NB4 (cell line): ENCODE results near the gene RFTN1.

ENCODE experiments used
- POLR2A ChIP-seq: IDR thresholded peaks from 2 replicates; pipeline ENCODE4 v1.6.1; 2011; ENCODE audit warnings: mild to moderate bottlenecking; ENCODE audit not compliant: insufficient read length; ENCODE audit errors: extremely low read depth
- TF ChIP-seq, protein P1 (sequence below): IDR thresholded peaks from one replicate; pipeline ENCODE4 v1.5.1; 2012; ENCODE audit warnings: low read depth, low read length
- TF ChIP-seq, protein P2 (sequence below): IDR thresholded peaks from 2 replicates; pipeline ENCODE4 v1.6.1; 2011; ENCODE audit warnings: low read depth, low read length

DNA sequence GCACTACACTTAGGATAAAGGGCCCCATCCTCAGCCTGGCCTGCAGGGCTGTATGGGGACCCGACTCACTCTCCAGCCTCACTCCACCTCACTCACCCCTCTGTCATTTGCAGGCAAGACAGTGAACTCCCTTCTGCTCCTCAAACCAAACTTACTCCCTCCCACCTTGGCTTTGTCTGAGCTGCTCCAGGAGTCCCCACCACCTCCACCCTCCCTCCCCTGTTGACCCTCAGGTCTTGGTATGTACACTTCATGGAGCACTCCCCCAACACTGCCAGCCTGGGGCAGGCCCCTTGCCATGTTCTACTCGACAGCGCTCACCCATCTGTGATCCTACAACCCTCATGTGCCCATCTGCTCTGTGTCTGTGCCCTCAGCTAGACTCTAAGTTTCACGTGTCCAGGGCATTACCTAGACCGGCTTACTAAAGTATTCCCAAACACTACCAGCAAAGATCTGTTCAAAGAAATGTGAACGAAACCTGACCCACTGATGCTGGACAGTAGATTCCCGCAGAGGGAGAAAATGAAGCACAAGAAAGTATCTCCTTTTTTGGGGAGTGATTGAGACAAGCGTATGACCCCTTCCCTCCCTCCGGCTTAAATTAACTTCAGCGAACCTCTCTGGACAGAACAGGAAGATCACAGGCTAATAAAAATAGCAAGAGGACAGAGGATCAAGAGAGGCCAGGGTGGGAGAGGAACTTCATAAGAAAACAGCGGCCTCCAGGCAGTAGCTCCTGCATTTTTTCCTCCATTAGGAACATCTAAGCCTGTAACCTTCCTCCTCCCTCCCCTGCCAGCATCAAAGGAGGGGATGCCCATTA, 113.2 kb downstream of the RFTN1 start:
- TF ChIP-seq, protein P1, sequence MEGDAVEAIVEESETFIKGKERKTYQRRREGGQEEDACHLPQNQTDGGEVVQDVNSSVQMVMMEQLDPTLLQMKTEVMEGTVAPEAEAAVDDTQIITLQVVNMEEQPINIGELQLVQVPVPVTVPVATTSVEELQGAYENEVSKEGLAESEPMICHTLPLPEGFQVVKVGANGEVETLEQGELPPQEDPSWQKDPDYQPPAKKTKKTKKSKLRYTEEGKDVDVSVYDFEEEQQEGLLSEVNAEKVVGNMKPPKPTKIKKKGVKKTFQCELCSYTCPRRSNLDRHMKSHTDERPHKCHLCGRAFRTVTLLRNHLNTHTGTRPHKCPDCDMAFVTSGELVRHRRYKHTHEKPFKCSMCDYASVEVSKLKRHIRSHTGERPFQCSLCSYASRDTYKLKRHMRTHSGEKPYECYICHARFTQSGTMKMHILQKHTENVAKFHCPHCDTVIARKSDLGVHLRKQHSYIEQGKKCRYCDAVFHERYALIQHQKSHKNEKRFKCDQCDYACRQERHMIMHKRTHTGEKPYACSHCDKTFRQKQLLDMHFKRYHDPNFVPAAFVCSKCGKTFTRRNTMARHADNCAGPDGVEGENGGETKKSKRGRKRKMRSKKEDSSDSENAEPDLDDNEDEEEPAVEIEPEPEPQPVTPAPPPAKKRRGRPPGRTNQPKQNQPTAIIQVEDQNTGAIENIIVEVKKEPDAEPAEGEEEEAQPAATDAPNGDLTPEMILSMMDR = no peak
- no peak for TF ChIP-seq POLR2A
- TF ChIP-seq, protein P2, sequence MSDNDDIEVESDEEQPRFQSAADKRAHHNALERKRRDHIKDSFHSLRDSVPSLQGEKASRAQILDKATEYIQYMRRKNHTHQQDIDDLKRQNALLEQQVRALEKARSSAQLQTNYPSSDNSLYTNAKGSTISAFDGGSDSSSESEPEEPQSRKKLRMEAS = no peak
